ENCODE results near the gene SLC15A4.

Gene SLC15A4

GRCh38 chr12:128772249-128772648 is 51.5 kb downstream of the SLC15A4 start:
- H3K27me3 ChIP-seq (ENCODE audit: insufficient read depth, poor library complexity, severe bottlenecking): no peaks in the 10 kb centered on the region
- TF ChIP-seq REST (IDR thresholded peaks at IDR 0.05; ENCODE audit: insufficient replicate concordance, low read depth): no peak
- TF ChIP-seq GABPA (IDR thresholded peaks at IDR 0.05; ENCODE audit: low read depth): no peak
- TF ChIP-seq POLR2AphosphoS5 (IDR thresholded peaks at IDR 0.05; ENCODE audit: low read depth): no peak
- no peak for TF ChIP-seq SPI1 (IDR thresholded peaks at IDR 0.05; ENCODE audit: borderline replicate concordance, low read depth)
- TF ChIP-seq CTCF (IDR thresholded peaks at IDR 0.05; ENCODE audit: insufficient read depth, low read length): no peak
- H3K27ac ChIP-seq (replicated peaks): no peak overlapping the region
- no peak for DNase-seq (ENCODE audit: low read depth in 1 of 2, low spot score in 1 of 2)
- no peak overlapping the region for H3K4me3 ChIP-seq (replicated peaks; ENCODE audit: insufficient read depth, low read length)

- TF ChIP-seq REST (IDR thresholded peaks at IDR 0.05; ENCODE audit: insufficient replicate concordance, low read depth) (no peak), GABPA (IDR thresholded peaks at IDR 0.05; ENCODE audit: low read depth) (no peak), POLR2AphosphoS5 (IDR thresholded peaks at IDR 0.05; ENCODE audit: low read depth) (no peak), SPI1 (IDR thresholded peaks at IDR 0.05; ENCODE audit: borderline replicate concordance, low read depth) (no peak), CTCF (IDR thresholded peaks at IDR 0.05; ENCODE audit: insufficient read depth, low read length) (no peak)
- peak in 1 of 2 experiments; percentile 71 for DNase-seq (ENCODE audit: low read depth in 1 of 2, low spot score in 1 of 2)
- no peak overlapping the region for H3K27ac ChIP-seq (replicated peaks)
- no peaks in the 10 kb centered on the region for H3K27me3 ChIP-seq (ENCODE audit: insufficient read depth, poor library complexity, severe bottlenecking)
- no peak overlapping the region for H3K4me3 ChIP-seq (replicated peaks; ENCODE audit: insufficient read depth, low read length)
Measured at GRCh38 chr12:128771681-128772080, 52.1 kb downstream of the SLC15A4 start.

- H3K27me3 ChIP-seq (ENCODE audit: insufficient read depth, poor library complexity, severe bottlenecking): no peaks in the 10 kb centered on the region
- TF ChIP-seq POLR2AphosphoS5 (IDR thresholded peaks at IDR 0.05; ENCODE audit: low read depth) (no peak), GABPA (IDR thresholded peaks at IDR 0.05; ENCODE audit: low read depth) (no peak), CTCF (IDR thresholded peaks at IDR 0.05; ENCODE audit: insufficient read depth, low read length) (no peak), SPI1 (IDR thresholded peaks at IDR 0.05; ENCODE audit: borderline replicate concordance, low read depth) (no peak), REST (IDR thresholded peaks at IDR 0.05; ENCODE audit: insufficient replicate concordance, low read depth) (no peak)
- H3K4me3 ChIP-seq (replicated peaks; ENCODE audit: insufficient read depth, low read length): no peak overlapping the region
- no peak overlapping the region for H3K27ac ChIP-seq (replicated peaks)
- no peak for DNase-seq (ENCODE audit: low read depth in 1 of 2, low spot score in 1 of 2)
Measured at GRCh38 chr12:128767518-128767917, 56.2 kb downstream of the SLC15A4 start.
